NCI-H128 (cell line): Measurements from ENCODE around the gene TANGO2.
A peak's percentile ranks its signal among the peaks of the same experiment; 100 is the strongest.

Experiments used
- DNase-seq: peaks from one replicate; lab custom pipeline; 2025; ENCODE audit not compliant: unreplicated experiment; lab: John Stamatoyannopoulos, UW

The TANGO2 gene

DNA sequence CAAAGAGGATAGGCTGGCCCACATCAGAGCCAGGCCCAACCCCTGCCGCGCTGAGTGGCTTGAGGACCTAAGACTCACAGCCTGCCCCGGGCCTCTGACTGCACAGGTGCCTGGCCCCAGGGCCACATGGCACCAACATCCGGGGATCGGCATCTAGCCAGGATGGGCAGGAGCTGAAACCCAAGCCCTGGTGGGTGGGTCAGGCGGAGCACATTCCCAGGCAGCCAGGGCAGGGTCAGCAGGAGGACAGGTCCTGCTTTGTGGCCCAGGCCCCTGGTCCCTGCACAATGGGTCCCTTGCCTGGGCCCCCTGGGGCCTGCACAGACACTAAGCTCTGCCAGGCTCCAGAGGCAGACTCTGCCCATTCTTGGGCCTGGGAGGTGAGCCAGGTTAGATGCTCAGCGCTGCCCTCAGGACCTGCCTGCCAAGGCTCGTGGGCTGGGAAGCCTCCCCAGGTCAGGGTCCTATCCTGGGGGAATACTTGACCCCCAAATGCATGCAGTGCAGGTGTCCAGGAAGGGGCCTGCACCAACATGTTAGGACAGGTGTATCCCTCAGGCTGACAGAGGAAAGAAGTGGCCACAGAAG, 37.8 kb upstream of the TANGO2 start:
- DNase-seq: no peak

DNA sequence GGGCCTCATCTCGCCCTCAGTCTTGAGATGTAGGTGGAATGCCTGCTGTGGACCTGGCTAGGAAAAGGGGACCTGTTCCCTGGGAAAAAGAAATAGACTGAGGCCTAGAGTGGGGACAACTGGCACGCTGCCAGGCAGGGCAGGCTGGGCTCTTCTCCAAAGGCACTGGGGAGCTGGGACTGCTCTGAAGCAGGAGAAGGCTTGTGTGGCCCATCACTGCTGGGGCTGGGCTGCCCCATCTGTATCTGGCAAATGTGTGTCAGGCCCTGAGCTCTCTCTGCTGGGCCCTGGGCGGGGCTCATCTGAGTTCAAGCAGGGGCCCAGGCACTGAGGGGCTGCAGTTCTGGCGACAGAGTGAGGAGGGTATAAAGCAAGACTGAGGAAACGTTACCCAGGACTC, 37.2 kb upstream of the TANGO2 start:
- DNase-seq: no peak

DNA sequence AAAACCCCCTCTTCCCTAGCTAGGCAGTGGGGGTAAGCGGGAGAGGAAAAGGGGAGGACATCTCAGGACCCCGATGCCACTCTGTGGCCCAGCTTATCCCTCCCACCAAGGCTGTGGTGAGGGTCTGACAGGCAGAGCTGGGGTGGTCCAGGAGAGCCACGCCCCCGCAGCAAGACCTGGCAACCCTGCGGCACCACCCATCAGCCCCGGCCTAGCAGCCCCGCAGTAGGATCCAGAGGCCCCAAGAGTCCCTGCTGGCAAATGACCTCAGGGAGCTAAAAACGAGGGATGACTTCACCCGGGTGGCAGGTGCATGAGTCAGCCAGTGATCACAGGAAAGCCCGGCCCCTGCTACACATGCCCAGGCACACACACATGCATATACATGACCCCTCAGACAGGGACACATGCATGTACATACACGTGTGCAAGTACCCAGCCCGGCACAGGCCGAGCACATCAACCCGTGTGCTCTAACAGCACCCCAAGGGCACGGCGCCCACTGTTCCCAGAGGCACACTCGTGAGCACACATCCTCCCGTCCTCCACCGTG, 36.6 kb upstream of the TANGO2 start:
- no peak for DNase-seq

DNA sequence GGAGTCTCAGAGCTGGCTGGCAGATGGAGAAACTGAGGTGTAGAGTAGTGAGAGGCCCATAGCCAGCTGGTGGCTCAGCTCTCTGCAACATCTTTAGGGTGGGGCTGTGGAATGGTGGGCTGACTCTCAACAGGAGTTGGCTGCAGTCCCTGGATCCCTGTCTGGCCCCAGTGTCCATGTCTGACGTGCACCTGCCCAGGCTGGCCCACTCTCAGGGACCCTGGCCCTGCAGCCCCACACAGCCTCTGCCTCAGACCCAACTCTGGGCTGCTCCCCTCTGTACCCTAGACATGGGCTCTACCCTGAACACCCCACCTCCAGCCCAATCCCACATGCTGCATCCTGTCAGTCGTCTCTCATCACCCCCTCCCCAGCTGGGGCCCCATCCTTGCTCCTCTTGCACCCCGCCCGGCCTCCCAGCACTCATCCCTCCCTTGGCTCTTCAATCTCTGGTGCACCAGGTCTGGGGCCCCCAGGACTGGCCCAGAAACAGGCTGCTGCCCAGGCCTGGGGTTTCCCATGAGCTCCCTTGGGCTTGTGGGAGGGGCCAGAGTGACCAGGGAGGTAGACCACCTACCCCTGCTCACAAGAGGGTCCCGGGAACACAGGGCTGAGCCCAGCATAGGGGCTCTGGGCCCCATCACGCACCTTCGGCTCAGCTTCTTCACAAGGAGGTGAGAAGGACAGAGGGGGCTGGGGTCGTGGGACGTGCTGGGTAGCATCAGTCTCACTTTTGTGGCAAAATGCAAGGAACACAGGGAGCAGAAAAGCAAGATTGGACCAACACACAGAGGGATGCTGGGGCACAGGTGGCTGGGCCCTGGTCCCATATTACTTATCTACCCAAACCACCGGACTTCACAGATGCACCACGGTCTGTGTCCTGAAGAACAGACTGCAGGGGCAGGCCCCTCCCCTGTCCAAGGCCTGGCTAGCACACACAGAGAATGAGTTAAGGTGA, 35.8 kb upstream of the TANGO2 start:
- no peak for DNase-seq

DNA sequence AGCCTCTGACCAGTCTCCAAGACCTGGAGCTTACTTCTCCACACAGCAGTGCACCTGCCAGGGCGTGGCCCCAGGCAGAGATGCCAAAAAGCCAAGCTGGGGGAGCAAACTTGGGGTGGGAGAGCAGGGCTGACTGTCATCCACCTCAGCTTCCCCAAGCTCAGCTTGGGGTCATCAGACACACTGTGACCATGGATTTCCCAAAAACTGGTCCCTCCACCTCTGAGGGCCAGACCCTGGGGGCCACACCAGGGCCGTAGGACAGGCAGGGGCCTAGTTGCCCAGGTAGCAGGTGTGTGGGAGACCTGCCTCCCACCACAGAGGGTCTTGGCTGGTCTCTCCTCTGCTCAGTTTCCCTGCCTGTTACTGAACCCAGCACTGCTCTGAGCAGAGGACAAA, 34.9 kb upstream of the TANGO2 start:
- DNase-seq: no peak

DNA sequence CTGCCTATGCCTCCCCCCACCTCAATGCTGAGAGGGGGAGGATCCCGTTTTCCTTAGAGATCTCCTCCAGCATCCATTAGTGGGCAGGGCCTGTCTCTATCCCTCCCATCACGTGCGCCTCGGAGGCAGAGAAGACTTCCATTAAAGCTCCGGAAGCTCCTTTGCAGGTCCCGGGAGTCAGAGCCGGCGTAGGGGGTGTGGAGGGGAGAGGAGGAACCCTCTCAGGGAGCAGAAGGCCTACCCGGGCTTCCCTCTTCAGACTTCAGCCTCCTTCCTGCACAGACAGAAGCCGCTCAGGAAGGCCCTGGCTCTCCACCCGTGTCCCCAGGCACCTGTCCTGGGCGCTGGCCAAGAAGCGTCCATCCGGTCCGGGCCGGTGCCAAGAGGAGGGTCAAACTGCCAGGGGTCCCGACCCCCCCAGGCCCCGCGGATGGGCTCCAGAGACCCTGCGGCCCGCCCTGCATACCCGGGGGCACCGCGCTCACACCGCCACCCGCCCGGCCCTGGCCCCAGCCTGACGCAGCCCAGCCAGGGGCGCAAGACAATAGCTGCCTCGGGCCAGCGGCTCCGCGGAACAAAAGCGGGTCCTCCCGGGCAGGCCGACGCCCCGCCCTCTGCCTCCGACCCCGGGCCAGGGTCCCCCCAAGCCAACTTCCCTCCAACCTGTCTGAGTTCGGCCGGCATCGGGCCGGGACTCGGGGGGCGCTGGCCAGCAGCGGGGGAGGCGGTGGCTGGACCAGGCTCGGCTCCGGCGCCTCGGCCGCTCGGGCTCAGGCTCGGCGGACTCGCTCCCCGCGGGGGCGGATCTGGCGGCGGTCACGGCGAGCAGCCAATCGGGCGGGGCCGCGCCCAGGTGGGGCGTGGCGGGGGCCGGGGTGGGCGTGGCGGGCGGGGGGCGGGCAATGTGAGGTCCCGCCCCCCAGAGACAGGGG, 34.2 kb upstream of the TANGO2 start:
- DNase-seq: peak; percentile 29

DNA sequence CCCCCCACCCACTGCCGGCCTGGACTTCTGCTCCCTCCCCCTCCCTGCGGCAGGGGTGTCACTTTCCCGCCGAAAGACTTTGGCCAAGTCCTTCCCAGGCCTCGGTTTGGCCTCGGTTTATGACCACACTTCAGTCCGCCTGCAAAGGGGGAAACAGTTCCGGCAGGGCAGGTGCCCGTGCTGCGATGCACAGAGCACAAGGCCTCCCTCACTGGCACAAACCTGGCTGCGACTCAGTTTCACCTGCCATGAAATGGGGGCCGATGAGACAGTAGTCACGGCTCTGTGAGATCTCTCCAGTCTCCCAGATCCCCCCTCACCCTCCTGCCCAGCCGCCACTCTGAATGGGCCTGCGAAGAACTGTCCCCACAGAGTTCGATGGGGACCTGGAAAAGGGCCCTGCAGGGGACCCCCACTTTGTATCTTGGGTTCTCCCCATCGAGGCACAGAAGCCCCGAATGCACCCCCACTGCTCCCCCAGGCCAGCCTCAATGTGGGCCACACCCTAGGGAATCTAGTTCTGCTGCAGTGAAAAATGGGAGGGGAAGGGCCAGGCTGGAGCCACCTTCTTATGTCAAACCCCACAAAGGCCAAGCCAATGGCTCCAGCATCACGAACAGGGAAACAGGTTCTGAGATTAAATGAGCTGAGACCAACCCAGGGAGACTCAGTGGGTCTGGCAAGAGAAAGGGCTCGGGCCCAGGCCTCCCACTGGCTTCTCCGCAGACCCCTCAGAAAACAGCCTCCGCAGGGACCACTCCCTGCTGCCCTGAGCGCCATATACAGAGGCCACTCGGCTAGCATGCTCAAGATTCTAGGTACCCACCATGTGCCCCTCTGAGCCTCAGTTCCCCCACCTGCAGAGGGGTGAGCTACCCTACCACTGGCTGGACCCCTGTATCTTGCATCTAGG, 33.3 kb upstream of the TANGO2 start:
- no peak for DNase-seq

DNA sequence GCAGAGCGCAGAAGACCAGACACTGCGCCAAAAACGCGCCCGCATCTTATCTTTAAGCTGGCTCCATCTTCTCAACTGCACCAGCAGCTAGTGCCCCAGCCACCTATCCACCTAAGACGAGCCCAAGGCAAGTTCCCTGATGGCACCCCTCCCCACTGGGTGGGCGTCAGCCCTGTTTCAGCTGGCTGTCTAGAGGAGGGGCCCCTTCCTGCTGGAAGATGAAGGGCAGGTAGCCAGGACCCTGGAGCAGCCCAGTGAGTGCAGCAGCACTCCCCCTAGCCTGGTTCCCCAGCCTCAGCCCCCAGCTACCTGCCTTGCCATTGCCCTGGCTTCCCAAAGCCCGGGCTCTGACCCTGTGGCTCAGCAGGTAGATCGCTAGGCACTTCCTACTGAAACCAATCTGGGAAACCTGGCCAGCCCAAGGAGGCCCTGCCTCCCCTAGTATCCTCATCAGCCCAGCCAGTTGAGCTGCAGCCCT, 32.5 kb upstream of the TANGO2 start:
- no peak for DNase-seq

DNA sequence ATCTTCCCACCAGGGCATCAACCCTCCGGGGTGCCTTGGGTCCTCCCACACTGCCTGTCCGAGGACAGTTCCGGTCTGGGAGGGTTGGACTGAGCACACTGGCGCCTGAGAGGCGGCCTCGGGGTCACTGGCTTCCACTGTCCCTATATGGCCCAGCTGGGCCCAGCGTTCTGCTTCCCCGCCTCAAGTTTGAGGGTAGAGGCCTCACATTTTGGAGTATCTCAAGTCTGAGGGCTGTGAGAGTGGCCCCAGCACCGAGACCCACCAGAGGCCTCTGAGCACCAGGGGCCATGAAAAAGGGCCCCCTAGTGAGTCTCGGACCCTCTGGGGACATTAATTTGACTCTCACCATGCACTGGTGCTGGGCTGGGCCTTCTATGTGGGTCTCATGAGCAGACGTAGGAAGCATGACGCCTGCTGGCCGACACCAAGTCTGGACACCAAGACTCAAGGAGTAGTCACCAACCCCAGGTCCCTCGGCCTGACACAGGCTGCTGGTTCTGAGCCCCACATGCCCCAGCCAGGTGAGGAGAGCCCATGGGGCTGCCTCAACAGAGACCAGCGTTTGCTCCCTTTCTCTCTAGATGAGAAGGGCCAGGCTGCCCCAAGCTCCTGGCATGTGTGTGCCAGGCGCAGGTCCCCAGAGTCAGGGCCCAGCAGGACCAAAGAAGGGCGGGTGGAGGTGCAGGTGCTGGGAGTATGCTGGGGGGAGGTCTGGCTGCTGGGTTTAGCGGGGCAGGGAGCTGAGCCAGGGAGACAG, 31.8 kb upstream of the TANGO2 start:
- DNase-seq: no peak

DNA sequence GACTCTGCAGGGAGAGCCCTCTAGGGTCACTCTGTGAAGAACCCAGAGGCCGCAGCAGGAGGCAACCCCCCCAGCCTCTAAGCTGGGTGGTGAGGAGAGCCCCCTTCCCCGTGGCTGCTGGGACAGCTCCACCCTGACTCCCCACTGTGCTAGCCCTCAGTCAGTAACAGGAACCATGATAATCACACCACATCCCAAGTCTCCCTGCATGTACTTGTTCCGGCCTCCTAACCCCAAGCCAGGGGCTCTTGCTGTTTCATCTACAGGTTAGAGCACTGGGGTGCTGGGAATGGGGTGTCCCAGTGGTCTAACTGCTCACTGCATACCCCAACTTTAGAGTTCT, 31.2 kb upstream of the TANGO2 start:
- DNase-seq: no peak

DNA sequence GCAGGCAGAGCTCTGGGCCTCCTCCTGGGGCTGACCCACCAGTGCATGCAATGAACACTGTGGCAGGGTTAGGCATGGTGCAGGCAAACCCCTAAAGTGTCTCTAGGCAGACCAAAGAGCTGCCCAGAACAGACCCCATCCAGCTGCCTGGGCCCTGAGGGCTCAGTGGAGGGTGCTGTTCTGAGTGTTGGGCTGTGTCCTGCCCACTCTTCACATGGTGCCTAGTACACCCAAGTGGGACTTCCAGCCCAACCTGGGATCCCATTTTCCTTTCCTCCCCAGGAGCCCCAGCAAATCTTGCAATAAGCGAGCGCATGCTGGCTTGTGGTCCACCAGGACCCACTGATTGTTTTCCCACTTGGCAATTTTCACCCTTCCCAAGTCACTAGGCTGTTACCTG, 30.7 kb upstream of the TANGO2 start:
- no peak for DNase-seq

DNA sequence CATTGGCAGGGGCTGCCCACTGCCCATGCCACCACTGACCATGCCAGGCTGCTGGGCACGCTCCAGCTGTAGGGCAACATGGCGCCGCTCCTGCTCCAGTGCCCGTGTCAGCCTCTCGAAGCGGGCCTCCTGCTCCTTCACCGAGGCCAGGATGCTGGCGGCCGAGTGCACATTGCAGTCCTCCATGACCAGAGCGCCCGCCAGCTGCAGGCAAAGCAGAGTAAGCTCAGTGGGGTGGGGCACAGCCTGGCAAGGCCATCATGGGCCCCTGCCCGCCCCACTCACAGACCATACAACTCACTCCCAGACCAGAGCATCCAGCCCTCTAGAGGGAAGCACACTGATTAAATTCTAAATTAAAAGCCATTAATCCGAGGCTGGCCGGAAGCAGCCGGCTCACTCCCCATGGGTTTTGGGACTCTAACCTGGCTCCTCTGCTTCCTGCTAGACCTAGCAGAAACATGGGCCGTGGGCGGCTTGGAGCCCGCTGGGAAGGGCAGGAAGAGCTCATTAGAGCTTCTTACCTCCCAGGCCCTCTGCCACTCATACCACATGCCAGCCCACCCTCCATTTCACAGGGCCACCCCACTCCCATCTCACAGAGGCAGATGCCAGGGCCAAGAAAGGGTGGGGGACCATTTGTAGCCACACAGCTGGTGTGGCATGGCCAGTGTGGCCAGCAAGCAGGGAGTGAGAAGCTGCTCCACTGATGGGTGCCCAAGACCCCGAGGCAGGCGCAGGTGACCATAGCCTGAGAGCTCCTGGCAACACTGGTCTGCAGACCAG, 30.1 kb upstream of the TANGO2 start:
- no peak for DNase-seq

DNA sequence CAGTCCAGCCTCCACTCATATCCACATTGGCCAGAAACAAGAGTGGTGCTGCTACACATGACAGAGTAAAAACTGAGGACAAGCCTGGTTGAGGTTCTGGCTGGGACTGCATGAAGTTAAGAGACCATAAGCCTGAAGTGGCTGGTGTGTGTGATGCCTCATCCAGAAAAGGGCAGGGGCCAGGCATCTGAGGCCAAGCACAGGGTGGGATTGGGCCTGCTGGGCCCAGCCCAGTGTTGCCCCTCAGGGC, 29.6 kb upstream of the TANGO2 start:
- DNase-seq: no peak

DNA sequence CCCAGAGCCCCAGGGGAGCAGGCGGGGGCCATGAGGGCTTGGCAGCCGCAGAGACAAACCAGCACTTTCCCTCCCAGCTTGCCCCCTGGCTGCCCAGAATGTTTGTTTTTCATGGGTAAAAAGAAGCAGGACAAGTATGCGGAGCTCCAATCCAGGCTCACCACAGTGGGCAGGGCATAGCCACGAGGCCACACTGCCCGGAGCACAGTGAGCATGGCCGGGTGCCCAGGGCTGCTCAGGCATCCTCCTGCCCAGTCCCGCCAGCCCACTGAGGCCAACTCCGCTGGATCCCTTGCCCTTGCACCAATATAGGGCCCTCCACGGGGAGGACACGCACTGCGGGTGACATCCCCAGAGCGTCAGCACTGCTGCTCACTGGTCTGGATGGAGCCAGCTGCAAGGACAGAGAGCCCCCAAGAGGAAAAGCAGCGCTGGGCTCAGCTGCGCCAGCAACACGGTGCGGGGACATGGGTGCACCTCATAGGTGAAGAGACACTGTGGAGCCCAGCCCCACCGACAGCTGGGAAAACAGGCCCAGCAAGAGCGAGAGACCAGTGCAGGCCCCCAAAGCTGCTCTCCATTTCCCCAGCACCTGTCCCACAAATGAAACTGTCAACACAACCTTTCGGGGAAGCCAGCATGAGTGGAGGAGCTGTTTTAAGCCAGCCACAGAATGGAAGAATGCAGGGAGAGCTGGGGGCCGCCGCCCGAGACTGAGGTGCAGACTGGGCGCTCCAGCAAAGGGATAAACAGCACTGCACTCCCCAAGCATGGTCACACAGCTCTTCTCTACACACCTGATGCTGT, 29.1 kb upstream of the TANGO2 start:
- DNase-seq: no peak

DNA sequence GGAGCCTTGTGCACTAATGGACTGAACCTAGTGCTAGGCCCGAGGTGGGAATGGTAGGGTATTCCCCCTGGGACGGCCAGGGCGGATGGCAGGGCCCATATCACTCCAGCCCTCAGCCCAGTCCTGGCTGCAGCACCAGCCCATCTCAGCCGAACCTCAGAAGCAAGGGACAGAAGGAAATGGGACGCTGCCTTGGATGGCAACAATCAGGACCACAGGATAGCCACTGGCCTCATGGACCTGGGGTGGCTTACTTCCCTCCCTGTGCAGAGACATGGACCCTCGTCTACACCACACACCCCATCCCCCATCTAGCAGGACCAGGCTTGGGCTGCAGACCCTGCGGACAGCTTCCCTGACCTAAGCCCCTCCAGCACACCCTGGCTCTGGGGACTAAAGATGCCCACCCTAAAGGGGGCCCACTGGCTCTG, 28.4 kb upstream of the TANGO2 start:
- no peak for DNase-seq

DNA sequence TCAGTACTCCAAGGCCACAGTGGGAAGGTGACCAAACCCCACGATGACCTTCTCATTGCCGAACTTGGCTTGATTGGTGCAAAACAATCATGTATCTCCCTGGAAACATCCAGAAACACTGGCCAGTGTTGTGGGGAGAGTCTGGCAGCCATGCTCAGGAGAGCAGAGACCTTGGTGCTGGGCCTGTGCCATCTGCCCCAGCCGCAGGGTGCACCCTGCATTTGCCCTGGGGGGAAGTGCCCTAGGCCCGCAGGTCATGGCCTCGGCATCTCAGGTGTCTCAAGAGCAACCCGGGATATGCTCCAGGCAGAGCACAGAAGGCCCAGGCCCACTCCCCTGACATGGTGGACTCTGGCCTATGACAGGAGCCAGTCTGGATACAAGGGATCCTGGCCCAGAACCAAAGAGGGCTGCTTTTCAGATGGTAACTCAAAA, 28.0 kb upstream of the TANGO2 start:
- DNase-seq: no peak

DNA sequence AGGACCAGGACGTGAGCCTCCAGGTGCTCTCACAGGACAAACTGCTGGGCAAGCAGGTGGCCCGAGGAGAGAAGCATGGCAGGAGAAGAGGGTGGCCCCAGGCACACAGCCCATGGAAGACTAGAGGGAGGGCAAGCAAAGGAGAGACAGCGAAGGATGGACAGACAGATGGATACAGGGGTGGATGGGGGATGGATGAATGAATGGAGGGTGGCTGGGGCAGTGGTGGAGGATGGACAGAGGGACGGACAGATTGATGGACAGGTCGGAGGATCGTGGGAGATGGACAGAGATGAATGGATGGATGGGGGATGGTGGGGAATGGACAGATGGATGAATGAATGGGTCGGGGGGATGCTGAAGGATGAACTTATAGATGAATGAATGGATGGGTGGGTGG, 27.0 kb upstream of the TANGO2 start:
- DNase-seq: no peak
